GDM1 (cell line): Measurements from ENCODE around the gene SLC7A1.

Source experiments
- DNase-seq: peaks from one replicate; lab custom pipeline; 2025; lab: John Stamatoyannopoulos, UW

Gene SLC7A1

DNA sequence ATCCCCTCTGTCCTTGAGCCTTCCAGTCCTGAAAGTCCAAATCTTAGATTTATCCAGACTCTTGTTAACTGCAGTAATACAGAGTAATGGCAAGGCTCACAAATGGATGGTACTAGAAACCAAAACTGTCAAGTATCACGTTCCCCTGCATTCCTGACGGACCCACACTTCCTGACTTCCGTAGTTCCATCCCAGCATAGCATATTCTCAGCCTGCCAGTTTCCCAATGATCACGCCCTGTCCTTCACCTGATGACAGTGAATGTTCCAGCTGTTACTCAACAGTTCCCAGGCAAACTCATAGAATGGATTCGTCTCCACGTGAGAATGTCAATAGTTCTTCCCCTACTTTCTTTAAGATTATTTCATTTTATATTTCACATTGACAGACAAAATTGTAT, 33.6 kb downstream of the SLC7A1 start:
- DNase-seq: no peak

- DNase-seq: no peak
These were observed 38.7 kb downstream of the SLC7A1 start for GRCh38 chr13:29556742-29557141.

GRCh38 chr13:29551214-29551613, 44.3 kb downstream of the SLC7A1 start:
- no peak for DNase-seq

GRCh38 chr13:29550430-29550988, 45.0 kb downstream of the SLC7A1 start:
- DNase-seq: no peak

- no peak for DNase-seq
These were observed 46.8 kb downstream of the SLC7A1 start for GRCh38 chr13:29548722-29549121.

DNA sequence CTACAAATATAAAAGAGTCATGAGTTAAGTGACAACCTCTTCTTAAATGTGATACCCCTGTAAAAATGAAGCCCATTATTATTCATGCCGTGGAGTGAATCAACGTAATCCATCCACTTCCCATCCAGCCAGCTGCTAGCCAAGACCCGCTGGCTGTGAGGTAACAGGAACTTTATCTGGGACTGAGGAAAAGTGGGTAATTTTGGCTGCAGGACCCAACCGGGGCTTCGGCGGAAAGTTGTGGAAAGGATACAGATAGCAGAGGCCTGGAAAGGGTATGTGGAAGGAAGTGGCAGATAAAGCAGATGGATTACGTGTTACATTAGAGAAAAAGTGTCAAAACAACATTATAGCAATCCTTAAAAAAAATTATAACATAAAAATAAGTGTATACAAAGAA, 48.3 kb downstream of the SLC7A1 start:
- no peak for DNase-seq

GRCh38 chr13:29546662-29547061, 48.8 kb downstream of the SLC7A1 start:
- no peak for DNase-seq

DNA sequence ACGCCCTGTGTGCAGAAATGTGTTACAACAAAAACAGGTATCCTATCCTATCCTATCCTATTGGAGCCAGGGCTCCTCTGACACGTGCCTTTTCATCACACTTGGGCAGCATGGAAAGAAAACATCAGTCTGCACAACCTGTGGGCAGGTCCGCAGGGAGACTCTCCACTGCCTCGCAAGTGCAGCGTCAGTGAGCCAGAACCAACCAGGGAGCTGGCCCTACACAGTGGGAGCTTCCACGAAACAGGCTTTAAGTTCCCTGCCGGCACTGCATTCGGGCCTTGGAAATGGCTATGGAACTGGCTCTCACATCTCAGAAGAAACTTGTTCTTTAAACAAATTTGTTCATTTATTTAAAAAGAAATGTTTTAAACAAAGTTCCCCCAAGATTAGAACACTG, 49.5 kb downstream of the SLC7A1 start:
- DNase-seq: no peak

- no peak for DNase-seq
These were observed 52.0 kb downstream of the SLC7A1 start for GRCh38 chr13:29543230-29544215.

DNA sequence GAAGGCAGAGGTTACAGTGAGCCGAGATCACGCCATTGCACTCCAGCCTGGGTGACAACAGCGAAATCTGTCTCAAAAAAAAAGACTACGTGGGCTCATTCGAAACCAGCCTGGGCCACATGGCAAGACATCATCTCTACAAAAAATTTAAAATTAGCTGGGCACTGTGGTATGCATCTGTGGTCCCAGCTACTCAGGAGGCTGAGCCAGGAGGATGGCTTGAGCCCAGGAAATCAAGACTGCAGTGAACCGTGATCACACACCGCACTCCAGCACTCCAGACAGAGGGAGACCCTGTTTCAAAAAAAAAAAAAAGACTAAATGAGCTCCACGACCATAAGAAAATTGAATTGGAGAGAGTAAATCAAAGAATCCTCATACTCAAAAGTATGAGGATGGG, 53.1 kb downstream of the SLC7A1 start:
- DNase-seq: no peak

GRCh38 chr13:29541400-29541799, 54.1 kb downstream of the SLC7A1 start:
- DNase-seq: no peak

- no peak for DNase-seq
These were observed 54.7 kb downstream of the SLC7A1 start for GRCh38 chr13:29540799-29541198.

DNA sequence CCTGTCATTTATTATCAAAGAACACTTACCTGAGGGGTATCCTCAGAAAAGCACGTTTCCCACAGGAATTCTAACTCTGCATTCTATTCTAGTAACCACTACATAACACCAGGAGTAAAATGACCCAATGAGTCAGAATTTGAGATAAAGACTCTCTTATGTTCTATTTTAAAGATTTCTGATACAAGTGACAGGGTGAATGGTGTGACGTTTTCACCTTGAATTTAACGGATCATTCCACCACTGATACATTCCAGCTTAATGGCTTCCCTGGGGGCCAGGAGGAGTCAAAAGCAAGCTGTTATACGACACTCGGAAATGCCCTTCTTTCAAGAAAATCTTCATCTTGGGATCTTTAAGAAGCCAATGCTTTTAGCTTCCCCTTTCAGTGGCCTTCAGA, 55.2 kb downstream of the SLC7A1 start:
- no peak for DNase-seq

GRCh38 chr13:29539856-29540255, 55.6 kb downstream of the SLC7A1 start:
- DNase-seq: no peak

DNA sequence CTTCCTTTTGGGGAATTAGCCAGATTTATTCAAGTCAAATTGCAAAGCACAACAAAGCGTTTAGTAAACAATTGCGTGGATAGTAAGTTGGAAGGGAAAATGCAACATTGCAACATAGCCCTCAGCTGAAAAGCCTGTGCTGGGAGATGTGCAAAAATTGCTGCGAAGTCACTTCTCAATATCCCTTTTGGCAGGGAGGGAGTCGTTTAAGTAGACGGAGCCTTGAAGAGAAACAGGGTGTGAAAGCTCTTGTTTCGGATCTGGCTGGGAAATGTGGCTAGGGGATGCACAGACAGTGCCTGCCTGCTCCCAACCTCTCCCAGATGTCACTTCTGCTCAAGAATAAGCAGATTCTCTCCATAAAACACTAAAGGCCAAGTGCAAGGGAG, 56.8 kb downstream of the SLC7A1 start:
- DNase-seq: no peak

DNA sequence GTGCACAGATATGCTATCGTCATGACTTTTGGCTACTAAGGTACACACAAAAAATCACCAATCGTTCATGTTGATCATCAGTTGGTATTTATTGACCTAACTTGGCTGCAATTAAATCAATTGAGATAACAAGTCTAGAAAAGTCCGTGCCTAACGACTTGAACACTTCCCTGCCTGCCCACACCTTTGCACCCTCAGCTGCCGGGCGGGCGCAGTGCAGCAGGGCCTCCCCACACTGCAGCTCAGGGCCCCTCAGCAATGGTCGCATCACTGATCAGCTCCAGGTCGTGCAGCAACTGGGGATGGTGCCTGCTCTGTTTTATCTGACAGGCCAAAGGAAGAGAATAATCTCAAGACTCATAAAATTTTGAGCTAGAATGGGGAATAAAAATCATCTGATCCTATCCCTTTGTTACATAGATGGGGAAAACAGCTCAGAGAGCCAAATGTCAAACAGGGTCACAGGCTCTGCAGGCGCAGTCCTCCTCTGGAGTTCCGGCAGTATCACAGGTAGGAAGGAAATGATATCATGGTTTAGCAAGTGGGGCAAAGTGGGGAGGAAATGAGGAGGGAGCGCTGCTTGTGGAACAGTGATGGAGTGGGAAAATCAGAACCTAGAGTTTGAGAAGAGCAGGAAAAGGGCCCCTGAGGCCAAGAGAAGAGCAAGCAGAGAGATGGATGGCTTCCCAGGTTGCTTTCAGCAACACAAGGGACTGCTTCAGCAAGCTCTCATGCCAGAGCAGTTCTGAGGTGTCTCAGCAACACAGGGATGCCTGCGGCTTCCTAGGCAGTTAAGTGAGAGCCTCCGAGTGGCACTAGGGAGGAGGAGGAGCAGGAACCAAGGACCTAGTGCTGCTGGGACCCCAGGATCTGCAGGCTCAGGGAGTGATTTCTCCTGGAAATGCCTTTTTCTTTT, 57.5 kb downstream of the SLC7A1 start:
- DNase-seq: no peak

DNA sequence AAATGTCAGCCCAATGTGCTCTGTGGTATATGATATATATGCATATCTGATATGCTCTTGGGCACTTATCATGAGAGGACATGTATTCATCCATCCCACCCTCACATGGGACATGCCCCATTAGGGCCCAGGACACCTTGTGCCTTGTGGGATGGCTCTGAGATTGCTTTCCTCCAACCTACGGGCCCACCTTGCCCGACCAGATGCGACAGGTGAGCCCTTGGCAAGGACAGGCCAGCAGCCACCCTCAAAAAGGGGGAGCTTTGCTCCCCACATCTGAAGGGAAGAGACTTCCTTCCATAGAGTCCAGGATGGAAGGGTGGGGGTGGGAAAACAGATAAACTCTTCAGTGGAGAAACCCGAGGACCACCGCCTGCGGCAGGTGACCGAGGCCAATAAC, 58.6 kb downstream of the SLC7A1 start:
- DNase-seq: no peak

DNA sequence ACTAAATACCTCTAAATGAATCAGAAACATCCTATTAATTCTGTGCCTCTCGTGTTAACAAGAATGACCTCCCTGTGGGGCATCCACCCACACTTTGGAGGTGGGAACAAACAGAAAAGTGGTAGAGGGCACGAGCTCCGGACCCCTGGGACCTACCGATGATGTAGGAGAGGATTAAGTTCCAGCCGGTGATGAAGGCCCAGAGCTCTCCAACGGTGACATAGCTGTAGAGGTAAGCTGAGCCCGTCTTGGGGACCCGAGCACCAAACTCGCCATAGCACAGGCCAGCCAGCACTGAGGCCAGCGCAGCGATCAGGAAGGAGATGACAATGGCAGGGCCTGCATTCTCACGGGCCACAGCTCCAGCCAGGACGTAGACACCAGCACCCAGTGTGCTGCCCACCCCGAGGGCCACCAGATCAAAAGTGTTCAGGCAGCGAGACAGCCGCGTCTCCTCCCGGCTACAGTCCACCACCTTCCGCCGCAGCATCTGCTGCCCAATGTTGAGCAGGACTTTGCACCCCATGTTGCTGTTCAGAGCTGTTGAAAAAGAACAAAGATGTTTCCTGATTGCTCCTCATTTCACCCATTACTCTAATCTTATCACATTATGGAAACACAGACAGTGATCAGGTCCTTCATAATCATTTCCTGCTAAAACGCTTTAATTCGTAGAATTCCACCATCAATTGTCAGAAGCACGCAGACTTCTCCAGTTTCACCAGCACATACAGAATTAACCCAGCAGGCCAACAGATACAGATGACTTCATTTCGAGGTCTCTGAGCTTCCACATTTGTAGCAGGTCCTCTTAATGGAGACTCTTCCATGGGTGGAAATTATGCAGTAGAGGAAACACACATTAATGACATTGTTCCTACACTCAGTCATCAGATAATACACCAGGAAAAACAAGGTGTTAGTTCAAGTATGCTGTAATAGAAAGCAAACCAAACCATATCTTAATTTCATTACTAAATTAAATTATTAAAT, 59.5 kb downstream of the SLC7A1 start:
- no peak for DNase-seq

- no peak for DNase-seq
These were observed 61.4 kb downstream of the SLC7A1 start for GRCh38 chr13:29534083-29534482.

DNA sequence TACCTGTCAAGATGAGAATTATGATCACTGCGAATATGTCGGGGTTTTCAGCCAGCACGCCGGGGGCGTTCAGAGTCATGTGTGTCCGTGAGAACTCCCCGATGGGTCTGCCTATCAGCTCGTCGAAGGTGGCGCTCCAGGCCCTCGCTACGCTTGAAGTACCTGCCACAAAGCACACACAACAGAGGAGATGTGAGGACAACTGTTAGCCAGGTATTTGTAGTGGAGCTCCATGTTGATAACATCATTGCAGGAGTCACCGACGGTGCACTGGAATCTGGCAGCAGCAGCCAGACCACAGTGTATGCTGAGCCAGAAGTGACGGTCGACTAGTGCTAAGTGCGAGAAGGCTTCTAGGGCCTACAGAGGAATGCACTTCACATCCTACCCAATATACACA, 62.7 kb downstream of the SLC7A1 start:
- DNase-seq: no peak

DNA sequence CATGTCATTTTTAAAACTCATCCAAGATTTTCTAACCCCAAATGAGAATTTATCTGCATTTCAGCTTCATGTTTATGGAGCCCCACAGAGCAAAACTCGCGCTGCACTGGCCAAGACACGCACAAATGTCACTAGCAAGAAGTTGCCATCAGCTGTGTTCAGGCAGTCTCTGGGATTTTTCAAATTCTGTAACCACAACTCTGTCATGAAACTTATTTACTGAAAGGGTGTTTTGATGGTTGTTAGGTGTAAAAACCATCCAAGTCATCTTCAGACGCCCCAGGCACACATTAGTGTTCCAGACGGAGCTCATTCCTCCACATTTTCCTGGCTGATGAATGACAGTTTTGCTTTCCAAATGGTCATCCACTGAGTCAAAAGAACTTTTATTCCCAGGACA, 63.4 kb downstream of the SLC7A1 start:
- DNase-seq: no peak
